CD4-positive, alpha-beta T cell (primary cell): Measurements from ENCODE around the gene TPCN2. TPM values are rescaled to one million over a fixed set of nuclear protein-coding genes. Genes with fewer than 3 reads are reported as not detected.
"Not testable (repeated sequence)": the region's sequence is repeated elsewhere in the genome, so short reads cannot be mapped to it uniquely, and the experiment has no call there.

Experiments
- ATAC-seq: fragments of 200-7000 bp; cut with Tn5 transposase; one replicate; pipeline ENCODE4 v1.10.0; 2022; ENCODE audit warnings: mild to moderate bottlenecking; ENCODE audit not compliant: poor library complexity
- CTCF ChIA-PET: fragments of 350-600 bp; sonication (Branson Sonifier 250); formaldehyde crosslinking; loops from one replicate; lab custom pipeline; 2021; ENCODE audit warnings: antibody characterized with exemption, inconsistent platforms; lab: Charles Lee
- POLR2A ChIA-PET: fragments of 350-600 bp; sonication (Branson Sonifier 250); formaldehyde crosslinking; loops from one replicate; lab custom pipeline; 2021; ENCODE audit warnings: antibody characterized with exemption, inconsistent platforms; lab: Charles Lee
- DNase-seq, 14 experiments: peaks; one replicate each; pipeline ENCODE4 v3.0.0-alpha.2; 2013 to 2020; ENCODE audit warnings: mixed read lengths in 2 of 14
- H3K27ac ChIP-seq, 2 donors: one replicate each; pipeline versions ENCODE4 v1.5.1 to v1.7.0; 2013; ENCODE audit warnings: low read length in 2 of 2, low read depth in 1 of 2, mild to moderate bottlenecking in 1 of 2
- H3K27me3 ChIP-seq, 2 experiments: 1 replicate in 1 of 2; 2 replicates in 1 of 2; pipeline versions ENCODE4 v1.6.1 to v1.7.0; 2013; ENCODE audit warnings: low read length in 2 of 2, control low read depth in 1 of 2, mild to moderate bottlenecking in 1 of 2, moderate library complexity in 1 of 2; ENCODE audit not compliant: insufficient read depth in 2 of 2, control insufficient read depth in 1 of 2
- H3K36me3 ChIP-seq: one replicate; pipeline ENCODE4 v1.6.1; 2013; ENCODE audit warnings: low read length, control low read depth; ENCODE audit not compliant: insufficient read depth
- H3K4me1 ChIP-seq: one replicate; pipeline ENCODE4 v1.6.1; 2013; ENCODE audit warnings: low read length, control low read depth; ENCODE audit not compliant: insufficient read depth
- H3K4me3 ChIP-seq: one replicate; pipeline ENCODE4 v1.5.1; 2013; ENCODE audit warnings: mild to moderate bottlenecking, low read length, moderate library complexity
- H3K9me3 ChIP-seq, 2 experiments: 1 replicate in 1 of 2; 2 replicates in 1 of 2; pipeline versions ENCODE4 v1.6.1 to v1.7.0; 2013; ENCODE audit warnings: low read length in 2 of 2, mild to moderate bottlenecking in 2 of 2, control low read depth in 1 of 2, moderate library complexity in 1 of 2; ENCODE audit not compliant: control insufficient read depth in 1 of 2, insufficient read depth in 1 of 2
- H3K27ac Mint-ChIP-seq: one replicate; pipeline ENCODE4 v1.8.0; 2020; ENCODE audit warnings: mixed read lengths
- H3K27me3 Mint-ChIP-seq: one replicate; pipeline ENCODE4 v1.8.0; 2021; ENCODE audit warnings: mixed read lengths
- H3K36me3 Mint-ChIP-seq: one replicate; pipeline ENCODE4 v1.8.0; 2021; ENCODE audit warnings: low read depth, mixed read lengths
- H3K4me1 Mint-ChIP-seq: one replicate; pipeline ENCODE4 v1.8.0; 2021; ENCODE audit warnings: low read depth, mixed read lengths
- H3K4me3 Mint-ChIP-seq: one replicate; pipeline ENCODE4 v1.8.0; 2020; ENCODE audit warnings: mild to moderate bottlenecking, mixed read lengths
- H3K9me3 Mint-ChIP-seq: one replicate; pipeline ENCODE4 v1.8.0; 2020; ENCODE audit warnings: mixed read lengths
- intact Hi-C, 2 experiments: fragments of 100-400 bp; cut with DNase I in 1 of 2; cut with micrococcal nuclease in 1 of 2; formaldehyde crosslinking; loops; one replicate each; pipeline versions ENCODE4 v1.15.1 to v1.9.0; 2023 to 2025; cut with DNase I, micrococcal nuclease
- total RNA-seq, 174 experiments: library from RNA in 2 of 174; stranded (reverse) in 2 of 174; gene quantifications; one replicate each; pipeline ENCODE4 v1.2.3 and lab custom pipeline; 2021 to 2026
- TF ChIP-seq, protein P1 (sequence below): fragments of 200-600 bp; IDR thresholded peaks from one replicate; pipeline ENCODE4 v1.8.0; 2022; ENCODE audit warnings: antibody characterized with exemption, mild to moderate bottlenecking

Gene TPCN2
- total RNA-seq, 2 experiments from 2014 or later: 10.2 to 11.5 TPM

DNA sequence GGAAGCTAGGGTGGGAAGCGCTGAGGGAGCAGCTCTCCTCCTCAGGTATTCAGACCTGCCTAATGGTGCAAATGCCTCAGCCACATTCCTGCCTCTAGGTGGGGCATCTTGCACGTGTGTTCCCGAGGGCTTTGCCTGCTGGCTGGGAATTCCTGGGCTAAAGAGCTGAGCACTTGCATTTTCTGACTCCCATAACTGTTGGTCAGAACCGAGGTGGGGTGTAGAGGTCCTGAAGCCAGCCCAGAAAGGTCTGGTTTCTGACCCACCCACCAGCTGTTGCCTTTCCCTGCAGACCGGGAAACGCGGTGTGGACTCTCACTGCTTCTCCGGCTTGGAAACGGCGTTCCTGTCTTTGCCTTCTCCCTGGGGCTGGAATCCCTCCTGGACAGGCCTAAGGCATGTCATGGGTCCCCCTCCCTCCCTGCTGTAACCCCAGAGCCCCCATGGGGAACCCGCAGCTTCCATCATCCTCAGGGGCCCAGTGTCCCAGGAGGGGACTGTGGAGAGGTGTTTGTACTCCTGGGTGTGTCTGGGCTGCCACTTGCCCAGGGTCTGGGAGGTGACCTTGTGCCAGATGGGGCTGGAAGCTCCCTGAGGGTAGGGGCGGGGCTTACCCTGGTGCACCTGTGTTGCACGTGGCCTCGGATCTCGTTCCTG lies 83.0 kb downstream of the TPCN2 start:
- TF ChIP-seq, protein P1, sequence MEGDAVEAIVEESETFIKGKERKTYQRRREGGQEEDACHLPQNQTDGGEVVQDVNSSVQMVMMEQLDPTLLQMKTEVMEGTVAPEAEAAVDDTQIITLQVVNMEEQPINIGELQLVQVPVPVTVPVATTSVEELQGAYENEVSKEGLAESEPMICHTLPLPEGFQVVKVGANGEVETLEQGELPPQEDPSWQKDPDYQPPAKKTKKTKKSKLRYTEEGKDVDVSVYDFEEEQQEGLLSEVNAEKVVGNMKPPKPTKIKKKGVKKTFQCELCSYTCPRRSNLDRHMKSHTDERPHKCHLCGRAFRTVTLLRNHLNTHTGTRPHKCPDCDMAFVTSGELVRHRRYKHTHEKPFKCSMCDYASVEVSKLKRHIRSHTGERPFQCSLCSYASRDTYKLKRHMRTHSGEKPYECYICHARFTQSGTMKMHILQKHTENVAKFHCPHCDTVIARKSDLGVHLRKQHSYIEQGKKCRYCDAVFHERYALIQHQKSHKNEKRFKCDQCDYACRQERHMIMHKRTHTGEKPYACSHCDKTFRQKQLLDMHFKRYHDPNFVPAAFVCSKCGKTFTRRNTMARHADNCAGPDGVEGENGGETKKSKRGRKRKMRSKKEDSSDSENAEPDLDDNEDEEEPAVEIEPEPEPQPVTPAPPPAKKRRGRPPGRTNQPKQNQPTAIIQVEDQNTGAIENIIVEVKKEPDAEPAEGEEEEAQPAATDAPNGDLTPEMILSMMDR: no peak
- Histone ChIP-seq H3K4me3 (no peak overlapping the region), H3K27ac (no peak overlapping the region), H3K36me3 (no peaks in the 10 kb centered on the region), H3K9me3 (peaks cover 0 to 13% of the 10 kb centered on the region in 2 experiments), H3K27me3 (no peaks in the 10 kb centered on the region), H3K4me1 (peaks cover 16% of the 10 kb centered on the region)
- ChIA-PET CTCF (no interaction called here), POLR2A (no interaction called here)
- peaks cover 4% of the 10 kb centered on the region for H3K9me3 Mint-ChIP-seq
- peaks cover 20% of the 10 kb centered on the region for H3K4me1 Mint-ChIP-seq
- ATAC-seq (no peak), DNase-seq (no peak)
- no peak overlapping the region for H3K27ac Mint-ChIP-seq
- no peaks in the 10 kb centered on the region for H3K27me3 Mint-ChIP-seq
- intact Hi-C loops: no loop called here
- H3K4me3 Mint-ChIP-seq: no peak overlapping the region
- no peaks in the 10 kb centered on the region for H3K36me3 Mint-ChIP-seq

DNA sequence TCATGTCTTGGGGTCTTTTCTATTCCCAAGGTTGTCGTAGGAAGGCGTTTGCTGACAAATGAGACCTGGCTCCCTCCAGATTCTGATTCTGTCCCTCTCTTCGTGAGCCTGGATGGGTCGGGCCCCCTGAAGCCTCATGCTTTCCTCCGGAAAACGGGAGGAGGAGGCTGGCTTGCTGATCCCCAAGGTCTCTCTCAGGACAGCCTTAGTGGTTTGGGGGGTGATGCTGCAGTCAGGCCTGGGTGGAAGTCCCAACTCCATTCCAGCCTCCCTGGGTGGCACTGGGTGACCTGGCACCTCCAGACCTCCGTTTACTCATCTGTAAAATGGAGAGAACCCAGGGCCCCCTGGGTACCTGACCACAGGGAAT lies 83.6 kb downstream of the TPCN2 start:
- H3K4me3 Mint-ChIP-seq: no peak overlapping the region
- TF ChIP-seq, protein P1: no peak
- H3K36me3 ChIP-seq: no peaks in the 10 kb centered on the region
- no peak overlapping the region for H3K4me3 ChIP-seq
- H3K27ac Mint-ChIP-seq: no peak overlapping the region
- DNase-seq: no peak
- H3K27ac ChIP-seq: no peak overlapping the region
- intact Hi-C loops: no loop called here
- H3K4me1 Mint-ChIP-seq: peaks cover 20% of the 10 kb centered on the region
- no peak for ATAC-seq
- peaks cover 4% of the 10 kb centered on the region for H3K9me3 Mint-ChIP-seq
- peaks cover 22% of the 10 kb centered on the region for H3K4me1 ChIP-seq
- POLR2A ChIA-PET: no interaction called here
- no peaks in the 10 kb centered on the region for H3K27me3 ChIP-seq
- CTCF ChIA-PET: no interaction called here
- peaks cover 0 to 12% of the 10 kb centered on the region in 2 experiments for H3K9me3 ChIP-seq
- no peaks in the 10 kb centered on the region for H3K27me3 Mint-ChIP-seq
- H3K36me3 Mint-ChIP-seq: no peaks in the 10 kb centered on the region

DNA sequence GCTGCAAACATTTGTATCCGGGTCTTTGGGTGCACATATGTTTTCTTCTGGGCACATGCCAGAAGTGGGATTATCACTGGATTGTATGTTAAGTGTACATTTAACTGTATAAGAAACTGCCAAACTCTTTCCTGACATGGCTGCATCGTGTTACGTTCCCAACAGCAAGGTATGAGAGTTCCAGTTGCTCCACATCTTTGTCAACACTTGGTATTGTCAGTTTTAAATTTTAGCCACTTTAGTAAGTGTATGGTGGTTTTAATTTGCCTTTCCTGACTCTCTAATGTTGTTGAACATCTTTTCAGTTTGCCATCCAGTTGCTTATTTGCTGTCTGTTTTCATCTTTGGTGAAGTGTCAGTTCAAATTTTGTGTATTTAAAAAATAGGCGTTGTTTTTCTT lies 84.5 kb downstream of the TPCN2 start:
- peaks cover 0 to 8% of the 10 kb centered on the region in 2 experiments for H3K9me3 ChIP-seq
- Mint-ChIP-seq H3K4me3 (no peak overlapping the region), H3K4me1 (peaks cover 20% of the 10 kb centered on the region), H3K27me3 (no peaks in the 10 kb centered on the region), H3K9me3 (peaks cover under 1% of the 10 kb centered on the region), H3K36me3 (no peaks in the 10 kb centered on the region), H3K27ac (no peak overlapping the region)
- intact Hi-C loops: no loop called here
- H3K4me3 ChIP-seq: no peak overlapping the region
- no peak for DNase-seq
- H3K27me3 ChIP-seq: no peaks in the 10 kb centered on the region
- no peak for ATAC-seq
- ChIA-PET CTCF (no interaction called here), POLR2A (no interaction called here)
- H3K4me1 ChIP-seq: peaks cover 23% of the 10 kb centered on the region
- H3K36me3 ChIP-seq: no peaks in the 10 kb centered on the region
- H3K27ac ChIP-seq: no peak overlapping the region
- TF ChIP-seq, protein P1: no peak

DNA sequence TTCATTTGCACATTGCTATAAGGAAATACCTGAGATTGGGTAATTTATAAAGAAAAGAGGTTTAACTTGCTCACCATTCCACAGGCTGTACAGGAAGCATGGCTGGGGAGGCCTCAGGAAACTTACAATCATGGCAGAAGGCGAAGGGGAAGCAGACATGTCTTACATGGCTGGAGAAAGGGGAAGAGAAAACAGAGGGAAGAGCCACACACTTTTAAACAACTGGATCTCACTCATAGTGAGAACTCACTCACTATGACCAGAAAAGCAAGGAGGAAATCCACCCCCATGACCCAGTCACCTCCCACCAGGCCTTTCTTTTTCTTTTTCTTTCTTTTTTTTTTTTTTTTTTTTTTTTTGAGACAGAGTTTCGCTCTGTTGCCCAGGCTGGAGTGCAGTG lies 85.5 kb downstream of the TPCN2 start:
- POLR2A ChIA-PET, CTCF ChIA-PET, H3K27ac ChIP-seq, H3K27ac Mint-ChIP-seq, intact Hi-C loops, H3K27me3 ChIP-seq, H3K36me3 Mint-ChIP-seq, H3K4me3 Mint-ChIP-seq, ATAC-seq, H3K36me3 ChIP-seq, H3K9me3 ChIP-seq, H3K9me3 Mint-ChIP-seq, DNase-seq, H3K27me3 Mint-ChIP-seq, H3K4me3 ChIP-seq: not testable (repeated sequence)
- peaks cover 23% of the 10 kb centered on the region for H3K4me1 ChIP-seq
- peaks cover 20% of the 10 kb centered on the region for H3K4me1 Mint-ChIP-seq
